D721Med (cell line): ENCODE data around the gene WBP2.
"Not testable (repeated sequence)": the region's sequence is repeated elsewhere in the genome, so short reads cannot be mapped to it uniquely, and the experiment has no call there.

Experiments
- DNase-seq: peaks from one replicate; pipeline ENCODE4 v3.0.0; 2011; ENCODE audit warnings: low spot score; ENCODE audit not compliant: insufficient read length
- FAIRE-seq: peaks from 2 replicates; lab custom pipeline; 2011; peaks lifted over from hg19 to GRCh38; lab: Jason Lieb, UNC
- TF ChIP-seq, protein P1 (sequence below): IDR thresholded peaks from 2 replicates; pipeline ENCODE4 v1.5.1; 2012; ENCODE audit warnings: mild to moderate bottlenecking, control low read depth; ENCODE audit not compliant: insufficient read depth; ENCODE audit errors: missing control alignments

WBP2 gene

DNA sequence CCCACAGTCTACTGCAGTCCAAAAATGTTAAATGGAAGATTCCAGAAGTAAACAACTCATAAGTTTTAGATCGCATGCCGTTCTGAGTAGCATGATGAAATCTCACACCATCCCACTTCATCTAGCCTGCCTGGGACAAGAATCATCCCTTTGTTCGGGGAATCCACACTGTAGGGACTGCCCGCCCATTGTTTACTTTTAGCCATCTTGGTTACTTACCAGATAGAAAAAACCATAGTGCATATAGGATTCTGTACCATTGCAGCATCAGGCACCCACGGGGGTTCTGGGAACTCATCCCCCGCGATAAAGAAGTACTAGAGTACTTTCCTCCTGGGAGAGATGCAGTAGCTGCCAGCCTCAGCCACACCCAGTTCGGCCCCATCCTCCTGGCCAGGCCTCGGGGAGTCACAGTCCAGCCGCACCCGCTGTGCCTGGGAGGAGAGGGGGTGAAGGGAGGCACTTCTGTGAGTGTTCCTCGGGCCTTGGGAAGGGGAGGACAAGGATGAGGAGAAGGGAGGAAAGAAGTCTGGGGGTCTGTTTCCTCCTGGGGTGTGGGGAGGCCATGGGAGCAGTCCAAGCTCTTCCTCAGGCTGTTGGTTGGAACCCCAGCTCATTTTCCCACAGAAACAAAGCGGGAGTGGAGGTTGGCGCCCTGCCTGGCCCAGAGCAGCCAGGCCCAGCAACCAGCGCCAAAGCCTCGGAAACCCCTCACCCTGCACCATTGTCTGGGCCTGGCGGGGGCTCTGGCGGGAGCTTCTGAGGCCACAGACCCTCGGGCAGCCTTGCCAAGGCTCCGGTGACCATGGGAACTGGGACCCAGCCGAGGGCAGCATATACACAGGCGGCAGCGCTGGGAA, 14.4 kb upstream of the WBP2 start:
- DNase-seq = no peak
- FAIRE-seq = no peak
- TF ChIP-seq, protein P1, sequence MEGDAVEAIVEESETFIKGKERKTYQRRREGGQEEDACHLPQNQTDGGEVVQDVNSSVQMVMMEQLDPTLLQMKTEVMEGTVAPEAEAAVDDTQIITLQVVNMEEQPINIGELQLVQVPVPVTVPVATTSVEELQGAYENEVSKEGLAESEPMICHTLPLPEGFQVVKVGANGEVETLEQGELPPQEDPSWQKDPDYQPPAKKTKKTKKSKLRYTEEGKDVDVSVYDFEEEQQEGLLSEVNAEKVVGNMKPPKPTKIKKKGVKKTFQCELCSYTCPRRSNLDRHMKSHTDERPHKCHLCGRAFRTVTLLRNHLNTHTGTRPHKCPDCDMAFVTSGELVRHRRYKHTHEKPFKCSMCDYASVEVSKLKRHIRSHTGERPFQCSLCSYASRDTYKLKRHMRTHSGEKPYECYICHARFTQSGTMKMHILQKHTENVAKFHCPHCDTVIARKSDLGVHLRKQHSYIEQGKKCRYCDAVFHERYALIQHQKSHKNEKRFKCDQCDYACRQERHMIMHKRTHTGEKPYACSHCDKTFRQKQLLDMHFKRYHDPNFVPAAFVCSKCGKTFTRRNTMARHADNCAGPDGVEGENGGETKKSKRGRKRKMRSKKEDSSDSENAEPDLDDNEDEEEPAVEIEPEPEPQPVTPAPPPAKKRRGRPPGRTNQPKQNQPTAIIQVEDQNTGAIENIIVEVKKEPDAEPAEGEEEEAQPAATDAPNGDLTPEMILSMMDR = no peak

DNA sequence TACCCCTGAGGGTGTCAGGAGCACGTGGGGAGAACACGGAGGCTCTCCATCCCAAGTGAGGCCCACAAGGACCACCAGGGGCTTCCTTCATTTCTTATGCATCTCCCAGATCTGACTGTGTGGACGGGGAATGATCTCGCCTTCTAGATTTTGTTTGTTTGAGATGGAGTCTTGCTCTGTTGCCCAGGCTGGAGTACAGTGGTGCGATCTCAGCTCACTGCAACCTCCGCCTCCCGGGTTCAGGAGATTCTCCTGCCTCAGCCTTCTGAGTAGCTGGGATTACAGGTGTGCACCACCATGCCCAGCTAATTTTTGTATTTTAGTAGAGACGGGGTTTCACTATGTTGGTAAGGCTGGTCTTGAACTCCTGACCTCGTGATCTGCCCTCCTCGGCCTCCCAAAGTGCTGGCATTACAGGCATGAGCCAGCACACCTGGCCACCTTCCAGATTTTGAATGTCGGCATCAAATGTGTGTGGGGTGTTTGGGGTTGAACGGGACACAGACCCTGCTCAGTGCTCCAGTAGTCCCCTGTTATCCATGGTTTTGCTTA, 13.7 kb upstream of the WBP2 start:
- FAIRE-seq, DNase-seq: not testable (repeated sequence)

DNA sequence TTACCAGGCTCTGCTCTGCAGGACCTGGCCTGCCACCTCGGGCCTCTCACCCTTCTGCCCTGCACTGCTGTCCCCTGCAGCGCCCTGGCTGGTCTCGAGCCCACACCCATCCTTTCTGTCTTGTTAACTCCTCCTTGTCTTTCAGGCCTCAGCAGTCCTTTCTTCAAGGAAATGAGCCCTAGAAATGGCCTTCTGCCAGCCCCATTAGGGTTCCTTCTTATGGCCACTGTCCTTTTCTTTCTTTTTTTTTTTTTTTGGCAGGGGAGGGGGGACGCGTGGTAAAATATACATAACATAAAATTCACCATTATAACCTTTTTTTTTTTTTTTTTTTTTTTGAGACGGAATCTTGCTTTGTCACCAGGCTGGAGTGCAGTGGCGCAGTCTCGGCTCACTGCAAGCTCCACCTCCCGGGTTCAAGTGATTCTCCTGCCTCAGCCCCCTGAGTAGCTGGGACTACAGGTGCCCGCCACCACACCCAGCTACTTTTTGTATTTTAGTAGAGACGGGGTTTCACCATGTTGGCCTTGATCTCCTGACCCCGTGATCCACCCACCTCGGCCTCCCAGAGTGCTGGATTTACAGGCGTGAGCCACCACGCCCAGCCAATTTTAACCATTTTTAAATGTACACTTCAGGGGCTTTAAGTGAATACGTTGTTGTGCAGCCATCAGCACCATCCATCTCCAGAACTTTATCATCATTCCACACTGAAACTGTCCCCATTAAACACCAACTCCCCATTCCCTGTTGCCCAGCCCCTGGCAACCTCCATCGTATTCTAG, 10.5 kb upstream of the WBP2 start:
- DNase-seq, FAIRE-seq: not testable (repeated sequence)

DNA sequence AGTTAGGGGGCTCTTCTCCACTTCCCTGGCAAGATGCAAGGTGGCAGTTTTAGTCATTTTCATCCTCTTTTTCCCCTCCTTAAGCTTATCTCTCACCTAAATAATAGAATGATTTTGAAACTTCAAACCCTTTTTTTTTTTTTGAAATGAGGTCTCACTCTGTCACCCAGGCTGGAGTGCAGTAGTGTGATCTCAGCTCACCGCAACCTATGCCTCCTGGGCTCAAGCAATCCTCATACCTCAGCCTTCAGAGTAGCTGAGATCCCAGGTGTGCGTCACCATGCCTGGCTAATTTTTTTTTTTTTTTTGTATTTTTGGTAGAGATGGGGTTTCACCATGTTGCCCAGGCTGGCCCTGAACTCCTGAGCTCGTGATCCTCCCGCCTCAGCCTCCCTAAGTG, 9.8 kb upstream of the WBP2 start:
- not testable (repeated sequence) for DNase-seq, FAIRE-seq

DNA sequence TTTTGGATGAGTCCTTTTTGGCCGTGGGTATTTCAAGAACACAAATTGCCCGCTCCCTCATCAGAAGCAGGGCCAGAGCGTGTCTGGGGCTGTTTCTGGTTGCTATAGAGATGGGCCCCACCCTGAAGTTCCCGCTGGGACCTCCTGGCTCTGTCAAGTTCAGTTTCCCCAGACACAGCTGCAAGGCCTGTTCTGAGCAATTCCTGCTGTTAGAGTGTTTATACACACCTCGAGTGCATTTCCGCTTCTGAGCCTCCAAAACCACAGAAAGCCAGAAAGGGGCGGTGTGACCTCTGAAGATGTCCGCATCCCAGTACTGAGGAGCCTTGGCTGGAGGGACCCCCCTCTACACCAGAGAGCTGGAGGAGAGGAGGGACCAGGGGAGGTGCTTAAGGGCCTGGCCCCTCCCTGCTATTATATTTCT, 9.3 kb upstream of the WBP2 start:
- FAIRE-seq (no peak), DNase-seq (peak; percentile 5)
- TF ChIP-seq, protein P1 = no peak

DNA sequence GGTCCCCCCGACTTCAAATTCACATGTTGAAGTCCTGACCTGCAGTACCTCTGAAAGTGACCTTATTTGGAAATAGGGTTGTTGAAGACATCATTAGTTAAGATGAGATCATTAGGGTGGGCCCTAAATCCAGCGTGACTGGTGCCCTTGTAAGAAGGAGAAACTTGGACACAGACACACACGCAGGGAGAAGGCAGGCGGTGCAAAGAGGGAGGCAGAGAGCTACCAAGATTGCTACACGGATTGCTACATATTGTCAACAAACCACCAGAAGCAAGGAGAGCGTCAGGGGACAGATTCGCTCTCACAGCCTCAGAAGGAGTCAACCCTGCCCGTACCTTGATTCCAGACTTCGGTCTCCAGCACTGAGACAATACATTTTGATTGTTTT, 6.8 kb upstream of the WBP2 start:
- TF ChIP-seq, protein P1 = no peak
- FAIRE-seq (no peak), DNase-seq (no peak)

DNA sequence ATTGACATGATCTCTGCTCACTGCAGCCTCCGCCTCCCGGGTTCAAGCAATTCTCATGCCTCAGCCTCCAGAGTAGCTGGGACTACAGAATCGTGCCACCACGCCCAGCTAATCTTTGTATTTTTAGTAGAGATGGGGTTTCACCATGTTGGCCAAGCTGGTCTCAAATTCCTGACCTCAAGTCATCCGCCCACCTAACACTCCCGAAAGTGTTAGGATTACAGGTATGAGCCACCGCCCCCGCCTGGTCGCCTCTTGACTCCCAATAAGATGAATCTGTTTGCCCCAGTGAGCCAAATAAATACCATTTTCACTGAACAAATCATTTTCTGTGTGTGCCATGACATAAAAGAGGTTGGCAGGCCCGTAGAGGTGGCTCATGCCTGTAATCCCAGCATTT, 4.2 kb upstream of the WBP2 start:
- not testable (repeated sequence) for FAIRE-seq, DNase-seq

DNA sequence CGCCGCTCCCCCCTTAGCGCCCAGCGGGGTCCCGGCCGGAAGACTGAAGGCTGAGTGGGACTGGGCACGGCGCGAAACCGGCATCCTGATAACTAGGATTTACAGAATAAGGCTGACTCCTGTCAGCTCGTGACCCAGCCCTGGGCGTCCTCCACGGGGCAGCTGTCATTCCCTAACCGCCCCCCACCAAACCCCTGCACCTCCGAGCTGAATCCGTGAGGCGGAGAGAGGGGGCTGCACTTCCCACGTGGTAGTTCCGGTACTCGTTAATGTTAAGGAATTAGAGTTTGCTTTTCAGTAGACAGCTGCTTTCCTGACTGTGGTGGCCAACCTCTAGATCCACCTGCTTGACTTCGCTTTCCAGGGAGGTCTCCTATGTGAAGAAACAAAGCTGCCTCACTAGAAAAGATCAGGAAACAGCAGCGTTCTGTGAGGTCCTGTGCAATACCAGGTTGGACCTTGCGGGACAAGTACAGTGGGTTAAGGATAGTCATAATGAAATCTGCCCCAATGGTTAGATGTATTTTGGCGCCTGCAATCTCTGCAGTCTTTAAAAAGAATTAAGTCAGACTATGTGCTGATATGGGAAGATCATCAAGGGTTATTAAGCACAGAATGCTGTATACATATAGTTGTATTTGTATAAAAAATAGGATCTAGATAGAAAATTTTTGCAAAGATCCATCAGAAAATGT, 1.1 kb upstream of the WBP2 start:
- DNase-seq (no peak), FAIRE-seq (no peak)
- TF ChIP-seq, protein P1 = no peak

DNA sequence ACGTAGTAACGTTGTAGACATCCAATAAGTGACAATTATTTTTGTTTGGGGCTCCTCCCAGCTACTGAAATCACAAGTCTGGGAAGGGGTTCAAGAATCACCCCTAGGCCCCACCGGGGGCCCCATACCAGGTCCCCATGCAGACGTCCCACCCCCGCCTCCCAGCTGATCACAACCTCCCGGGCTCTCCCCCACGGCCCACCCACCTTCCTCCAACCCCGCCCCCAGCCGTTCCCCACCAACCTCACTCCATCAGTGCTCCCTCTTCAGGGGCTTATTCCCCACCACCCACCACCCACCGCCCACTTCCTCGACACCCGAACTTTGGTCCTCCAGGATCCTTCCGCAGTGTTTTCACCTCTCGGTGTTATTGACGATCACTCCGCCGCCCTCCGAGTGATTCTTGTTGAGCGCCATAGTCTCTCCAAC, 240 bp downstream of the WBP2 start:
- FAIRE-seq (no peak), DNase-seq (no peak)
- TF ChIP-seq, protein P1 = no peak
